Esophagus muscularis mucosa (tissue), 4 donors: Measurements from ENCODE around the gene LHX4. TPM values are rescaled to one million over a fixed set of nuclear protein-coding genes. Genes with fewer than 3 reads are reported as not detected.

Experiments
- DNase-seq: peaks from one replicate; pipeline ENCODE4 v3.0.0-alpha.2; 2017; ENCODE audit errors: extremely low spot score
- H3K27ac ChIP-seq, 4 donors: fragments of 200-600 bp; sonication (generic); replicated peaks in 1 of 4; 1 replicate in 3 of 4; 2 replicates in 1 of 4; pipeline ENCODE4 v1.5.1; 2016 to 2019; ENCODE audit warnings: mild to moderate bottlenecking in 1 of 4
- H3K27me3 ChIP-seq, 4 donors: fragments of 200-600 bp; sonication (generic); one replicate each; pipeline versions ENCODE4 v1.5.1 to v1.6.0; 2016 to 2019
- H3K36me3 ChIP-seq, 4 donors: fragments of 200-600 bp; sonication (generic); one replicate each; pipeline ENCODE4 v1.5.1; 2016 to 2019
- H3K4me1 ChIP-seq, 4 donors: fragments of 200-600 bp; sonication (generic); one replicate each; pipeline ENCODE4 v1.5.1; 2016 to 2019
- H3K4me3 ChIP-seq, 4 donors: fragments of 200-600 bp; sonication (generic); 1 replicate in 2 of 4; 2 replicates in 2 of 4; pipeline ENCODE4 v1.5.1; 2016 to 2019; ENCODE audit warnings: mild to moderate bottlenecking in 4 of 4, moderate library complexity in 1 of 4
- H3K9me3 ChIP-seq, 4 donors: fragments of 200-600 bp; sonication (generic); 1 replicate in 3 of 4; 2 replicates in 1 of 4; pipeline ENCODE4 v1.5.1; 2016 to 2019
- EP300 ChIP-seq: sonication (generic); formaldehyde crosslinking; IDR thresholded peaks from one replicate; pipeline ENCODE4 v1.6.1; 2017; ENCODE audit warnings: antibody characterized with exemption
- POLR2A ChIP-seq: fragments of 450-650 bp; IDR thresholded peaks from one replicate; pipeline ENCODE4 v1.6.1; 2017; ENCODE audit warnings: antibody characterized with exemption, moderate library complexity, mild to moderate bottlenecking, low read depth
- POLR2AphosphoS5 ChIP-seq, 2 donors: sonication (generic); formaldehyde crosslinking; IDR thresholded peaks; one replicate each; pipeline ENCODE4 v1.6.1; 2017; ENCODE audit warnings: antibody characterized with exemption in 2 of 2
- WGBS: methylation state at CpG from one replicate; pipeline ENCODE4 v1.1.5; 2018; 5-methylcytosine and 5-hydroxymethylcytosine counted together
- intact Hi-C: fragments of 100-400 bp; cut with DNase I; formaldehyde crosslinking; loops from one replicate; pipeline ENCODE4 v1.15.1; 2023
- total RNA-seq, 4 donors: library from RNA; depleted of rRNA; stranded (reverse); fragments of >200 nt; gene quantifications; one replicate each; pipeline versions ENCODE4 v1.1.0 to v1.2.1, GENCODE V29; 2016
- TF ChIP-seq, protein P1 (sequence below), 3 experiments: fragments of 200-600 bp in 2 of 3; fragments of 450-650 bp in 1 of 3; sonication (generic) in 2 of 3; IDR thresholded peaks; one replicate each; pipeline ENCODE4 v1.5.1; 2017 to 2019; ENCODE audit warnings: antibody characterized with exemption in 3 of 3, mild to moderate bottlenecking in 2 of 3, moderate library complexity in 1 of 3

Gene LHX4
- total RNA-seq, result not detected

DNA sequence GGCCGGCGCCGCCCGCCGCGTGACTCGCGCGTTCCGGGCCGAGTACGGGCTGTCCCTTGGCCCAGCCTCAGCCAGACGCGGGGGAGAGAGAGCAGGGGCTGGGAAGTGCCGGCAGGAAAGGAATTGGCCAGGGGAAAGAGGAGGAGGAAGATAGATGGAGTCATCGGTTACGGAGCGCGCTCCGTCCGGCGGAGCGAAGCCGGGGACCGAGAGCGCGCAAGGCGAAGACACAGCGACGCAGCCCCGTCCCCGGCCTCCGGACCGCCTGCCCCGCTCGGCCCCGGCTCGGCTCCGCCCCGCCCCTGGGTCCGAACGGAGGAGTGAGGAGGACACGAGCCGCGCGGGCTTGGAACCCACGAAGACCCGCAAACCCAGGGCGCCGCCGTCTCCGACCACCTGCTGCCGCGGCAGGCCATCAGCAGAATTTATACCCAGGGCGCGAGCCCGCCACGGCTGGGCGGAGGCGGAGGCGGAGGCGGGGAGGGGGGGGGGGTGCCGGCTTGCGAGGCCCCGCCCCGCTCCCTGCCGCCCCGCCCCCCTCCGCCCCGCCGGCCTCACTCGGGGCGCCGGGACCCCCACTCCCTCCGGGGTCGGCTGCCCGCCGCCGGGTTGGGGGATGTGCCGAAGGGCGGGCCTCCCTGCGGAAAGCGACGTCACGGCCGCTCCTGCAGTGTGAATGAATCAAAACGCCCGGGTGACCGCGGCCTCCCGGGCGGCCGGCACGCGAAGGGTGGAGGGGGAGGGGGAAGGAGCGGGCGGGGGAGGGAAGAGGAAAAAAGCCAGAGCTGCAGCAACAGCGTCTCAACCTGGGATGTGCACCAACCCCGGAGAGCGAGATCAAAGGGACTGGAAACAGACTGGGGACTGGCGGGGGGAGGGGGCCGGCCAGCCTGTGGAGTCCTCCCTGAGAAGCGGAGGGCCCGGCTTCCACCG is at the start of gene LHX4:
TSS of gene LHX4 (plus strand) at position 782 of the 933 bp plus-strand sequence. CDS start 266 bp downstream, outside the sequence.
- intact Hi-C loops, result no loop called here
- under 1% methylated on average over 56 of the region's 105 CpGs for WGBS
- Histone ChIP-seq H3K4me1 (peaks cover 47 to 59% (median 55%) of the 10 kb centered on the region in 4 donors), H3K27ac (no peak within 1 kb of the TSS), H3K9me3 (no peaks in the 10 kb centered on the region), H3K36me3 (no peaks in the 10 kb centered on the region), H3K4me3 (peak within 1 kb of the TSS; percentile 58 to 72 (median 62)), H3K27me3 (peaks cover 10 to 100% (median 78%) of the 10 kb centered on the region in 4 donors)
- no peak for TF ChIP-seq POLR2A
- TF ChIP-seq, protein P1, sequence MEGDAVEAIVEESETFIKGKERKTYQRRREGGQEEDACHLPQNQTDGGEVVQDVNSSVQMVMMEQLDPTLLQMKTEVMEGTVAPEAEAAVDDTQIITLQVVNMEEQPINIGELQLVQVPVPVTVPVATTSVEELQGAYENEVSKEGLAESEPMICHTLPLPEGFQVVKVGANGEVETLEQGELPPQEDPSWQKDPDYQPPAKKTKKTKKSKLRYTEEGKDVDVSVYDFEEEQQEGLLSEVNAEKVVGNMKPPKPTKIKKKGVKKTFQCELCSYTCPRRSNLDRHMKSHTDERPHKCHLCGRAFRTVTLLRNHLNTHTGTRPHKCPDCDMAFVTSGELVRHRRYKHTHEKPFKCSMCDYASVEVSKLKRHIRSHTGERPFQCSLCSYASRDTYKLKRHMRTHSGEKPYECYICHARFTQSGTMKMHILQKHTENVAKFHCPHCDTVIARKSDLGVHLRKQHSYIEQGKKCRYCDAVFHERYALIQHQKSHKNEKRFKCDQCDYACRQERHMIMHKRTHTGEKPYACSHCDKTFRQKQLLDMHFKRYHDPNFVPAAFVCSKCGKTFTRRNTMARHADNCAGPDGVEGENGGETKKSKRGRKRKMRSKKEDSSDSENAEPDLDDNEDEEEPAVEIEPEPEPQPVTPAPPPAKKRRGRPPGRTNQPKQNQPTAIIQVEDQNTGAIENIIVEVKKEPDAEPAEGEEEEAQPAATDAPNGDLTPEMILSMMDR (IDR thresholded peaks at IDR 0.05), result no peak
- no peak for TF ChIP-seq POLR2AphosphoS5 (IDR thresholded peaks at IDR 0.05)
- TF ChIP-seq EP300, result no peak
- no peak for DNase-seq

- H3K9me3 ChIP-seq, result no peaks in the 10 kb centered on the region
- TF ChIP-seq, protein P1 (IDR thresholded peaks at IDR 0.05), result peak in 2 of 3 experiments; percentile 18 to 31
- TF ChIP-seq EP300, result no peak
- no peak overlapping the region for H3K27ac ChIP-seq
- WGBS, result 72% methylated on average over 7 of the region's 7 CpGs
- H3K4me1 ChIP-seq, result peaks cover 0 to 6% (median 0%) of the 10 kb centered on the region in 4 donors
- intact Hi-C loops, result no loop called here
- H3K36me3 ChIP-seq, result peaks cover 30 to 65% (median 42%) of the 10 kb centered on the region in 4 donors
- no peak overlapping the region for H3K4me3 ChIP-seq
- DNase-seq, result no peak
- no peaks in the 10 kb centered on the region for H3K27me3 ChIP-seq
Observed at GRCh38 chr1:180181048-180181447, 49.0 kb upstream of the LHX4 start.

DNA sequence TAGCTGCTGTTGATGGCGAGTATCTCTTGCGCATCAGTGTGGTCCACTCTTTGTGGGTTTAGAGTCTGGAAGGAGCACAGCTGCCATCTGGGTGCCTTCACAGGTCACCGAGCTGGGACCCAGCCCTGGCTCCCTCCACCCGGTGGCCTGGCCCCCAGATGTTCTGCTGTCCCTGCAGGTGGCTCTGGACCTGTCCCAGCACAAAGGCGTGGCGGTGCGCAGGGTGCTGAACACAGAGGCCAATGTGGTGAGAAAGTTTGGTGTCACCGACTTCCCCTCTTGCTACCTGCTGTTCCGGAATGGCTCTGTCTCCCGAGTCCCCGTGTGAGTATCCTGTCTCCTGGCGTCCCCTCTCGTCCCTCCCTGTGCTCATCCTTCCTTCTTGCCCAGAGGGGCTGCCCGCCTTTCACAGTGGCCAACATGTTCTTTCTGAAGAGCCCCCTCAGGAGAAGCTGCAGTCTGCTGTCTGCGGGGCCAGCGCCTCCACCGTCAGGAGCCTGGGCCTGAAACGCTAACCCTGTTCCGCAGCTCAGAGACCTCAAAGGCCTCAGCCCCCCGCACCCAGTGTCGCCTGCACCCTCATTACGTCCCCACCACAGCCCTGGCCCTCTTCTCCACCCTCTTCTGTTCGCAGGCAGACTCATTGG is 47.9 kb upstream of the LHX4 start:
- intact Hi-C loops, result no loop called here
- WGBS, result 95% methylated on average over 23 of the region's 23 CpGs
- TF ChIP-seq EP300 (no peak), POLR2AphosphoS5 (IDR thresholded peaks at IDR 0.05) (no peak), POLR2A (no peak)
- TF ChIP-seq, protein P1 (IDR thresholded peaks at IDR 0.05), result no peak
- Histone ChIP-seq H3K27ac (no peak overlapping the region), H3K36me3 (peaks cover 36 to 72% (median 53%) of the 10 kb centered on the region in 4 donors), H3K9me3 (no peaks in the 10 kb centered on the region), H3K4me1 (peaks cover 0 to 6% (median 0%) of the 10 kb centered on the region in 4 donors), H3K4me3 (no peak overlapping the region), H3K27me3 (no peaks in the 10 kb centered on the region)
- DNase-seq, result no peak

DNA sequence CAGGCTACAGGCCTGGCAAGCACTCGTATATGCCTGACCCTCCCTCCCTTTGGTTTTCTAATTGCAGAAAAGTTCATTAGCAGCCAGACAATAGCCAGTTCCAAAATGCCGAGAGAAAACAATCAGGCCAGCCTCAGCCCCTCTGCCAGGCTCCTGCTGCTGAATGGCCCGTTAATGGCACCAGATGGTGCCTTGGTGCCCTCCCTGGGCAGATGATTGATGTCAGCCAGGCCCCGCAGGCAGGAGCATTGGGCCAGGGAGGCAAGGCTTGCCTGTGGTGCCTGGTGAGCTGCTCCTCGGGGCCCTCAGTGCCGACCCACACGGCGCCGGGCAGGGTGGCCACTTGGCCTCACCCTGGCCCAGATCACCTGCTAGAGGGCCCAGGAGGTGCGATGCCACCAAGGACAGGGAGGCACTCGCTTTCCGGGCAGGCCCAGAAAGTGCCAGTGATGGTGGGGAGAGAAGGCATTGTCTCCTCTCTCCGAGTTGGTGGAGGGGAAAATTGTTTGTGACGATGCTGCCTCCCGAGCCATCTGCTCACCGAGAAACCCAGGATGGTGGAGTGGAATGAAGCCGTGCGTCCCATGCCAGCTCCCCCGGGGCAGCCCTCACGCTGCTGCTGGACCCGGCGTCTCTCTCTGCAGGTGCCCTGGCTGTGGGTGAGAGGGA is 47.3 kb upstream of the LHX4 start:
- Histone ChIP-seq H3K4me3 (no peak overlapping the region), H3K9me3 (no peaks in the 10 kb centered on the region), H3K4me1 (peaks cover 0 to 6% (median 0%) of the 10 kb centered on the region in 4 donors), H3K27ac (no peak overlapping the region), H3K27me3 (no peaks in the 10 kb centered on the region), H3K36me3 (peaks cover 42 to 79% (median 59%) of the 10 kb centered on the region in 4 donors)
- TF ChIP-seq POLR2AphosphoS5 (IDR thresholded peaks at IDR 0.05), result no peak
- TF ChIP-seq, protein P1 (IDR thresholded peaks at IDR 0.05), result no peak
- TF ChIP-seq POLR2A, result no peak
- no peak for TF ChIP-seq EP300
- intact Hi-C loops, result no loop called here
- WGBS, result 87% methylated on average over 14 of the region's 22 CpGs
- no peak for DNase-seq
